GM13976 (cell line): ENCODE measurements around the gene XAF1.
"Not testable (repeated sequence)": the region's sequence is repeated elsewhere in the genome, so short reads cannot be mapped to it uniquely, and the experiment has no call there.

Source experiments
- DNase-seq: peaks from one replicate; pipeline ENCODE4 v3.0.0; 2012; ENCODE audit warnings: low spot score
- CTCF ChIP-seq: IDR thresholded peaks from 2 replicates; pipeline ENCODE4 v1.5.1; 2012; ENCODE audit warnings: borderline replicate concordance, mild to moderate bottlenecking; ENCODE audit not compliant: insufficient read depth; ENCODE audit errors: extremely low read depth, missing control alignments, control extremely low read depth
- in situ Hi-C: fragments of 300-500 bp; cut with MboI; formaldehyde crosslinking; loops from one replicate; pipeline ENCODE4 v1.12.0; 2022; ENCODE audit warnings: low sequenced_read_pairs, mixed read lengths, inconsistent platforms; ENCODE audit not compliant: unreplicated experiment

Gene XAF1

DNA sequence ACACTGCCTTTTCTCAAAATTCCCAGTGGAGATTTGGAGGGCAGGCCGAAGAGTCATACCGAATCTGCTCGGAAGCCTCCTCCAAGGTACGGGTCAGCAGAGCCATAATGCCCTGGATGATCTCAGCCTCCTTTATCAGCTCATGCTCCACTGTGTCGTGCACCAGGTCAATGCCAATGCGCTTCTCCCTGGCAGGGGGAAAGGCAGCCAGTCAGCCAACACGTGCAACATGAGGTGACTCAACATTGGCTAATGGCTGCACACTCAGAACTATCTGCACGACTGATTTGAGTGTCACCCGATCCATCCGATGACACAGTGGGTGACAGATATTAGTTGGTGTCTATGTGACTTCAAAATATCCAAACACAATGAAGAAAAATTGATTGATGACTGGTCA, 59.9 kb downstream of the XAF1 start:
- TF ChIP-seq CTCF: no peak
- in situ Hi-C loops: no loop called here
- DNase-seq: no peak

DNA sequence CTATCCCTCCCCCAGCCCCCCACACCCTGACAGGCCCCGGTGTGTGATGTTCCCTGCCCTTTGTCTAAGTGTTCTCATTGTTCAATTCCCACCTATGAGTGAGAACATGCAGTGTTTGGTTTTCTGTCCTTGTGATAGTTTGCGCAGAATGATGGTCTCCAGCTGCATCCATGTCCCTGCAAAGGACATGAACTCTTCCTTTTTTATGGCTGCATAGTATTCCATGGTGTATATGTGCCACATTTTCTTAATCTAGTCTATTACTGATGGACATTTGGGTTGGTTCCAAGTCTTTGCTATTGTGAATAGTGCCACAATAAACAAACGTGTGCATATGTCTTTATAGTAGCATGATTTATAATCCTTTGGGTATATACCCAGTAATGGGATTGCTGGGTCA, 60.5 kb downstream of the XAF1 start:
- in situ Hi-C loops, DNase-seq: not testable (repeated sequence)

DNA sequence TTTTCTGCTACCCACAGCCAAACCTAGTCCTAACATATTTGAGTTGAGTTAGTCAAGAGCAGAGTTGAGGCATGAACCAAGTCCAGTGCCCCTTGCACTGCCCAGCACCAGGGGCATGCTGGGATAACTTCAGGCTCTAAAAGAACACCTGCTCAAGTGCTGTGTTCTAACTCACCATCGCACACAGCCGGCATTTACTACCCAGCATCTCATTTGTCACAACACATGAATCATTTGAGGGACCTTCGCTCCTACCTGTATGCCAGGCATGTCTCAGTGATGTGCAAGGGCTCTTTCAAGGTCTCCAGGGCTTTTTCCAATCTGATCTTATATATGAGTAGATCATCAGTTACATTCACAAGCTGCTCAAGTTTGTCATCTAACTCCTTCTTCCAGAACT, 63.1 kb downstream of the XAF1 start:
- in situ Hi-C loops: no loop called here
- TF ChIP-seq CTCF: no peak
- no peak for DNase-seq

DNA sequence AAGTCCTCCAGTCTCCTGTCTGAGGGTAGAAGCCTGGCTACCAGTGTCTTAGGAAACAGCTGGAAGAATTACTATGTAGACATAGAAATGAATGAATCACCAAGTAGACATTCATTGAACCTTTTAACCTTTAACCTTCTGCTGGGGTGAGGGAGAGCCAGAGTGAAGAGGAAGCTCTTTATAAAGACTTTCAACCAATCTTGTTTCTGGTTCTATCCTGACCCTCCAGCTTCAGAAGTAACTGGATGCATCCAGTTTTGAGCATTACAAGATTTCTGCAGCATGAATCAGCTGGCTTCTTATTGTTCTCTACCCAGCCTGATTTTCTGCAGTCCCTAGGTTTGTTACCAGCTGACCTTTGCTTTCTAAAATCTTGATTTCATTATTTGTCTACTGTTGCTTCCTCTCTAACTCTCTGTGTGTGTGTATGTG, 67.2 kb downstream of the XAF1 start:
- DNase-seq: no peak
- in situ Hi-C loops: no loop called here
- no peak for TF ChIP-seq CTCF
